CMK (cell line): ENCODE measurements around the gene RETREG1.
A peak's percentile ranks its signal among the peaks of the same experiment; 100 is the strongest.
"Not testable (repeated sequence)": the region's sequence is repeated elsewhere in the genome, so short reads cannot be mapped to it uniquely, and the experiment has no call there.

Source experiments
- DNase-seq: peaks from one replicate; pipeline ENCODE4 v3.0.0-alpha.2; 2010; ENCODE audit warnings: low read depth

The RETREG1 gene

DNA sequence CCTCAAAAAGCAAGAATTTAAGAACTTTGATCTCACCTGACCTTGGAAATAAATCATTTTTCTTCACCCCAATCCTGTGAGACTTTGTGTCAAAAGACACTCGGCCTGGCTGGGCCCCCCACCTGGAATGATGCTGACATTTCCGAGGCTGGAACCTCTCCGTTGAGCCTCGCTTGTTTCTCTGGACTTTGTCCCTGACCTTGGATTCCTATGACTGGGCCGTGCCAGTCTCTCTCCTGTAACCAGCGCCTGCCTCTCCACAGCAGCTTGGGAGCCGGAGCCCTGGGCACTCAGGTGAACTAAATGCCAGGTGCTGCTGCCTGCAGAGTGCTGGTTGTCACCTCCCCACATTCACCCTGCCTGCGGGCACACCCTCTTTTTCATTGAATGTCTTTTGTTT lies 62.7 kb downstream of the RETREG1 start:
- DNase-seq = no peak

DNA sequence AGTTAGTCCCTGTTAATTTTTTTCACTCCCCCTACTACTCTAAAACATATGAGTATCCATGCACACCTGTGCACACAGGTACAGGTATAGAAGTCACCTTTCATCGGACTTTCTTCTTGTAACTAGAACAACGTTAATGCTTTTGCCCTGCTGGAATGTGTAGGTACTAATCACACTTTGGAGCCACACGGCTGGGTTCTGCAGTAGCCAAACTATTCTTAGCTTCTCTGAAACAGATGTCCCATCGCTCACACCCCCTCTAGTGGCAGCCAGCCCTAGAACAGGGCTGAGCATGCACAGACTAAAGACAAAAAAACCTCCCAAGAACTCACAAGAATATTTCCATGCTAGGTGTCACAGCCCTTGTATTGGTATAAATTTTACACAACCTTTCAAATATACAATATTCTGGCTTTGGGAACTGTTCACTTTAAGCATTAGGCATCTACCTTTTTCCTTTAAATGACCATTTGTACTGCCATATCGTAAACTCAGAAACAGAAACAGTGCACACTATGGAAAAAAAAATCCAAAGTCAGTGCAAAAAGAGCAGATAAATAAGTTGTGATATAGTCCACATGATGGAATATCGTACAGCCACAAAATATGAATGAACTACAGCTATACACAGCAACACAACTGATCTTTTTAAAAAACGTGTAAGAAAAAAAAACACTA lies 64.0 kb downstream of the RETREG1 start:
- no peak for DNase-seq

DNA sequence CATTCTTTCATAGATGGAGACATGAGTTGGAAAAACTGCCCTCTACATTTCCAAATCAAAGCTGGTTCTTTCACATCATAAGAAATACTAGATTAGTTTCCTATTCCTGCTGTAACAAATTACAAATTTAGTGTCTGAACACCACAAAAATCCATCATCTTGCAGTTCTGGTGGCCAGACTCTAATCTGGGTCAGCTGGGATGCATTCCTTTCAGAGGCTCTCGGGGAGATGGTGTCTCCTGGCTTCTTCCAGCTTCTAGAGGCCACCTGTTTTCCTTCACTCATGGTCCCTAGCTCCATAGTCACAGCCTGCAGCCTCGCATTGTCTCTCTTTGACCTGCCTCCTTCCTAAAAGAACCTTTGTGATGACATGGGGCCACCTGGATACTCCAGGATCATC lies 65.2 kb downstream of the RETREG1 start:
- no peak for DNase-seq

DNA sequence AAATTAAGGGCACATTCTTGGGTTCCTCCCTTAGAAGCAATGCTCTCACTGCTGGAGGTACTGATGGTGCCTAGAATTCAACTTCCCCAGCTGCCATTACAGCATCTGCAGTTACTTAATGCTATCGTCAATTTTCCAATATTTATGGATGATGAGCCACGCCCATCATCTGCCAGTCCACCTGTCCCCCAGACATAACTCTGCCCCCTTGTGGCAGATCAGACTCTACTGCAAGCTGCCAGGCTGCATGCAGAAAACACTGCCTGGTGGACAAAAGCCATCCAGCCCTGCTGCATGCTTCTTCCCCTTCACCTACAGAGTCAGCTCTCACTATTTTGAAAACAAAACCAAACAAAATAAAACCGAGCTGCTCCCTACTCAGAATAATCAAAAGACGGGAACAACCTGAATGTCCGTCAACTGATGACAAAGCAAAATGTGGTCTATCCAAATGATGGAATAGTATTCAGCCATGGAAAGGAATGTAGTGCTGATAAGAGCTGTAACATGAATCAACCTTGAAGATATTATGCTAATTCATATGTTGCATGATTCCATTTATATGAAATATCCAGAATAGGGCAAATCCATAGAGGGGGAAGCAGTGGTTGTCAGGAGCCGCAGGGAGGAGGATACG lies 66.4 kb downstream of the RETREG1 start:
- peak; percentile 18 for DNase-seq

DNA sequence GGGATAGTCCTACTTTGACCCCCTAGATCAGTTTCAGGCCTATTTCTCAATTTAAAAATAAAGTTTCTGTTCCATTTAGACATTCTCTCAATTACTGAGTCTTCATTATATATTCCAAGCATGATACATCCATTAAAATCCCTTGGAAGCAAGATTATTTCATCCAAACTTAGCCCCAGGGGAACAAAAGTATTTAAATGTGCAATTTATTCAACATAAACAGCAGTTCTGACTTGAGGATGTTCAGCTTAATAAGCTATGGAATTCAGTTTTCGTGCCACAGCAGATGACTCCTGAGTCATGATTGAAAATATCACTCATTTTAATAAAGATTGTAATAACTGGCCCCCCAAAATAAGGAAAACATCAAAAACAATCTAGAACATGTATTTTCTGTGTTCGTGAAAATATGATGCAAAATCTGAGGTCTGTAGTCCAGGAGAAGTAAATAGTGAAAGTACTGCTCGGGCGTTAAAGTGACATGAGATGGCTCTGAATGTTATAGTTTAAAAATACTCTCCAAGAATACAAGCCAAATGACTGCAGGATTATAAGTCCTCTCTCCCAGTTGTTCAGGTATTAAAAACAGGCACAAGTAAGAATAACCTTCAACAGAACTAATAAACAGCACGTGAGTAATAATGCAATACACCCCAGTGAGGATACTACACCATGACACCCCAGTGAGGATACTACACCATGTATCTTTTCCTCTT lies 67.1 kb downstream of the RETREG1 start:
- no peak for DNase-seq

DNA sequence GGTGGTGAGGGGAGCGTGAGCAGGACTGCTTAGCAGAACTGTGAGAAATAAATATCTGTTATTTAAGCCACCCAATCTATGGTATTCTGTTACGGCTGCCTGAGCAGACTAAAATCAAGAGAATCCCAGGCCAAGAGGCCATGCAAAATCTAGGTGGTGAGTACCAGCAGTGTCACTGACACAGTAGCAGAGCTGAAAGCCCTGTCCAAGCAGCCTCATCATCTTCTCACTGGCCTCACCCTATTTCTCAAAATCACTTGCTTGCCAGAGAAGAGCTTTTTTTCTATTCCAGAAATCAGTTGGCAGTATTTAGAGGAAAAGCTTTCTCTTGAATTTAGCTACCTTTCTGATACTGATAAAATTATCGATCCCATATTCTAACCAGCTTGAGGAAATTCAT lies 68.0 kb downstream of the RETREG1 start:
- no peak for DNase-seq

DNA sequence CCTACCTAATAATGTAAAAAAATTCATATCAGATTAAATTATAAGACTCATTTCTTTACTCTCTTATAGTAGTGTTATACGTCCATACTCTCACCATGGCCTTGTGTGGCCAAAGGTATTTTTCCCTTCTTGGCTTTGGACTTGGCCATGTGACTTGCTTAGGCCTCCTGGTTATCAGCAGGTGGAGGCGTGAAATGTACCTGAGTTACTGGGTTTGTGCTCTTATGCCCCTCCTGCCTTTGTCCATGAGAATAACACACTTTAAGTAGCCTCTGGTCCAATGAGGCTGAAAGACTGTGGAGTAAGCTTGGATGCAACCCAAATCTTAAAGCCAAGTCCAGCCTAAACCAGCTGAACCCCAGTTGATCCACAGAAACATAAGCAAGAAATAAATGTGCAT lies 68.7 kb downstream of the RETREG1 start:
- DNase-seq = no peak

DNA sequence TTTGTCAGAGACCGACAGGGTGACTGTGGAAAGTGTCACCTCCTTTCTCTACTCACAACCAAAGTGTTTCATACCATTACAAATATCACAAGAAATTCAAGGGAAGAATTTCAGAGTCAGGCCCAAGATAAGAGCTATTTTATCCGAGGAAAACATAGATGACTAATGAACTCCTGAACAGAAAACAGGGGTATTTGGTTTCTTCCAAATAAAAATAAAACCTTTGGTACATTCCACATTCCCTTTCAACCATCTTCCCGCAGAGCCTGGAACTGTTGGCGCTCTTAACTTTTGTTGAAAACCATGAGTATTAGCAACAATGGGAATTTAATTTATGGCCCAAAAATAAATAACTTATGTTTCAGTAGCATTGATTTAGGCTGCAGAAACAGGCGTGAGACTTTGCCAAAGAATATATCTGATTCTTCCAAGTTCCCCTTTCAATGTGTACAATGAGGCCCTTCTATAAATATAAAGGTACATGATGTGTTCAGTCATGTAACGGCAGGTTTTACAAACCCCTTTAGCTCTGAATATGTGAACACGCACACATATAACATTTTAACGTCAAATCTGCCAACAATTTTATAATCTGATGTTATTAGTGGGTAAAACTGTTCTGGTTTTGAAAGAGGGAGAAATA lies 69.5 kb downstream of the RETREG1 start:
- DNase-seq = no peak

DNA sequence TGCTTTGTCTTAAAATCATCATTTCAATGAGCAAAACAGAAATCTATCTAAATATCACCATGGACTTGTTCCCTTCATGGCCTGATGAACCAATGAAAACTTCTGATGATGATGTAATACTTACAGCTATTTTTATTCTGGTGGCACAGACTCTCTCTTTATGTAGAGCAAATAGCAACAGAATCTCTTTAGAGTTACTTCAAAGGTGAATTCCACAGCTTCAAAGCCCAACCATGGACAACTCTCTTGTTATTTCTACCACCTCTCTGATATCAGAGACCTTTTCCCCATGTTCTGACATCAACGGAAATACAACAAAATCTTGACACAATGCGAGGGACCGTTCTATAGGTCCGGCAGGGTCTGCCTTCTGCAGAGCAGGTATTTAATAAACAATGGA lies 70.1 kb downstream of the RETREG1 start:
- no peak for DNase-seq

DNA sequence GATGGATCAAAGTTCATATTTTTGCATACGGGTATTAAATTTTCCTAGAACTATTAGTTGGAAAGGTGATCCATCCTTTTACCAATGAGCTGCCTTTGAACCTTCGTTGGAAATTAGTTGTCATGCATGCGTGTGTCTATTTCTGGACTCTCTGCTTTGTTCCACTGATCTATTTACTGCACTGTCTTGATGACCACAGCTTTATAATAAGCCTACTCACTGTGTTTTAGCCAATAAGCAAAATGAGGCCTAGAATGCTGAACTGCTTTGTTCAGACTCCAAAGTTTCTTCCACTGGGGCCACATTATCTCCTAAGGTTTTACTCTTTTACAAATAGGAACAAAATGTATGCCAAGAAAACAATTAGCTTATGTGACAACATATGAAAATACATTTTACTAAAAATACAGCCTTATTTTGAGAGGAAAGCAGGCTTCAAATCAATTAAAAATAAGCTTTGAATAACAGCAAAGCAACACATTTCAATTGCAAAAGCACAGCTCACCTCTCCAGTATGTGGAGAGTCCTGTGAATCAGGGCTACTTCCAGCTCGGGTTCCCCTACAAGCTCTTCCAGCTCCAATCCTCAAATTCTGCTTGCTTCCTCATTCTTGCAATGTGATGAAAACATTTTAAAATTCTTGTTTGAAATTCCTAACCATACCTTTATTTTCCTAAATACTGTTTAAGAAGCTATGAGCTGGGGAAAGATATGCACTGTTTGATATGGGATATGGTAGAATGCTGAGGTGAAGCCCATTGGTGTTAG lies 72.0 kb downstream of the RETREG1 start:
- no peak for DNase-seq

DNA sequence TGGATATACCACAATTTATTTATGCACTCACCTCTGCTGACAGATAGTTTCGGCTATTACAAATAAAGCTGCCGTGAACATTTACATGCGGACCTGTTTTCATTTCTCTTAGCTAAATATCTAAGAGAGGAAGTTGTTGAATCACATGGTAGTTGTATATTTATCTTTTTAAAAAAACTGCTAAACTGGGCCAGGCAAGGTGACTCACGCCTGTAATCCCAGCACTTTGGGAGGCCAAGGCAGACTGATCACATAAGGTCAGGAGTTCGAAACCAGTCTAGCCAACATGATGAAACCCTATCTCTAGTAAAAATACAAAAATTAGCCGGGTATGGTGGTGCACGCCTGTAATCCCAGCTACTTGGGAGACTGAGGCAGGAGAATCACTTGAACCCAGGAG lies 73.6 kb downstream of the RETREG1 start:
- DNase-seq = not testable (repeated sequence)

DNA sequence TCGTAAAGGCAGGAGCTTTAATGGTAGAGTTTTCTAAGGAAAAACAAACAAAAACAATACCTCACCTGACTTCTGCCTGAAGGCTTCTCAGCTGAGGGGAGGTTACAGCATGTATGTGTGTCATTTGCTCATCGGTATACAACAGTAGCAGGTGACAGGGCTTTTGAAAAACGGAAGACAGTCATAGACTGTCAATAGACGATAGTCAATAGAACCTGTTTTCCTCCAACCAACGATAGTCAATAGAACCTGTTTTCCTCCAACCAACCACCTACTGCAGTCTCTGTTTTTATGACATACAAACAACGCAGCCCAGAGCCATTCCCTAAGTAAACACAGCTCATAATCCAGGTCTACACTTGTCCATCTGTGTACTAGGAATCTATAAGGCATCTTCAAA lies 74.6 kb downstream of the RETREG1 start:
- DNase-seq = no peak

DNA sequence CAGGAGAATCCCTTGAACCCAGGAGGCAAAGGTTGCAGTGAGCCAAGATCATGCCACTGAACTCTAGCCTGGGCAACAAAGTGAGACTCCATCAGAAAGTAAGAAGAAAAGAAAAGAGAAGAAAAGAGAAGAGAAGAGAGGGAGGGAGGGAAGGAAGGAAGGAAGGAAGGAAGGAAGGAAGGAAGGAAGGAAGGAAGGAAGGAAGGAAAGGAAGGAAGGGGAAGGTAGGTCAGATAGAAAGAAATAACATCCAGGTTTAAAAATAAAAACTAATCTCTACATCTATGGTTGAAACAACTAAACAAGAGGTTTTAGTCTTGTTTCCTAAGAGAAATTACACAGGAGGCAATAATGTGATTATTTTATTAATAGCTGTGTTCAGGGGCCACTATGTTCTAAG lies 75.2 kb downstream of the RETREG1 start:
- DNase-seq = not testable (repeated sequence)

DNA sequence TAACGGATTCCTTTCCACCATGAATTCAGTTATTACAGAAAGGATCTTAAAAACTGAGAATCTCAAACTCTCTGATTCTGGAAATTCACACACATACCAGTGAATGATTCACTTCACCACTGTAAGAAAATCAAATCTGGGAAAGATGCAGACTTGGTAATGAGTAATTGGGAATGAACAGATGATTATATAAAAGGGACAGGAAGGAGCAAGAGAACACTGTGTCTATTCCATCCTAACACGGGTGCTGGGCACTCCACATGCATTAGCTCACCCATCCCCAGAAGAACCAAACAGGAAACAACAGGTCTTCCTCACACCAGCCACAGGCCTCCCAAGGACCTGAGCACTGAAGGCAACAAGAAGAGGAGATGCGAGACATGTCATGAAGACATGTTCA lies 76.4 kb downstream of the RETREG1 start:
- DNase-seq = no peak

DNA sequence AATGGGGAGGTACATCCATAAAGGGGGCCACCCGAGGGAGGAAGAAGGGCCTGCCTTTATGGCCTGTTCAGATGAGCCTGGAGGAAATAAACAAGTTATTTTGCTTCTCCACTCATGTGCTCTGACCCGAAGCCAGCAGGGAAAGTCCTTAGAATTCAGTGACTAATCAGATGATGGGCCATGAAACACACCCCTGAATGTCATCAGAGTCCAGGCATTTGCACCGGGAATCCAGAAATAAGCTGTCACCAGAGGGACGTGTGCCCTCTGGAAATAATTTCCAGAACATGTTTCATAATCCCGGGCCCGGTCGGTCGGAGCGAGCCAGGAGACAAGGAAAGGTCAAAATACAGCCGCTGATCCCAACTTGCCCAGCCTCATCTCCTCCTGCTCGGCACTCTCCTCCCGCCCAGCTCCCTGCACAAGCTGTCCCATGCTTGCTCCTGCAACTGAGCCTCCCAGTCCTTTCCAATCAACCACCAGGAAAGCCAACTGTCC lies 77.6 kb downstream of the RETREG1 start:
- no peak for DNase-seq

DNA sequence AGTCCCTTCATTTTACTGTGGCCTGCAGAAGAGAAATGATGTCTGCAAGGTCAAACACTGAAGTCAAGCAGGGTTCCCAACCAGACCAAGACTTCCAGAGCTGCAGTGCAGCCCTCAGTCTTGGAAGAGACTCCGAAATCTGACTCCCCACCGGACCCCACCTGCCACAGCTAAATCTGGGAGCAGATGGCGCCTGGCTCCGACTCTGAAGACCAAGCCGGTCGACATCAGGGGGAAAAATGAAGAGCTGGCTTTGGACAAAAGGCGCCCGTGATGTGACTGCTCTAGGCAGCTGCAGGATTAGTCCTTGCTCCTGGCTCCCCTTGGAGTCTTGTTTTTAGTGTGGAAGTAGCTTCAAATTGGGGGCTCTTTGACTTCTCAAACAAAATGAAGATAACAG lies 78.8 kb downstream of the RETREG1 start:
- no peak for DNase-seq

DNA sequence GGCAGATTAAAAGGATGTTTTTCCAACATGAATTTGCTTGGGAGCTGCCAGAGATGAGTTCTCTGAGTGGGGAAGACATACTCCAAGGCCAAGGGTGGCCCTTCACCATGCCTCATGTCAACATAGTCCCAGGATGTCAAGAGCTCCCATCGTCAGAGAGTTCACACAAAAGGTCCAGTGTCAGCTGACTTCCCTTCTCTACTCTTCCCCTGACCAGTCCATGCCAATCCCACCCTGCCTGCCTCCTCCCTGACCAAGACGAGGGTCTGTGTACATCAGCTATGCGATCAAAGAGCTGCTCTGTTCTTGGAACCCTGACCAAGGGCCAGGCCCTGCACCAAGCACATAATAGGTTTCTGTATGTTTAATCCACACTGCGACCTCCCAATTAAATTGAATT lies 80.0 kb downstream of the RETREG1 start:
- DNase-seq = no peak

DNA sequence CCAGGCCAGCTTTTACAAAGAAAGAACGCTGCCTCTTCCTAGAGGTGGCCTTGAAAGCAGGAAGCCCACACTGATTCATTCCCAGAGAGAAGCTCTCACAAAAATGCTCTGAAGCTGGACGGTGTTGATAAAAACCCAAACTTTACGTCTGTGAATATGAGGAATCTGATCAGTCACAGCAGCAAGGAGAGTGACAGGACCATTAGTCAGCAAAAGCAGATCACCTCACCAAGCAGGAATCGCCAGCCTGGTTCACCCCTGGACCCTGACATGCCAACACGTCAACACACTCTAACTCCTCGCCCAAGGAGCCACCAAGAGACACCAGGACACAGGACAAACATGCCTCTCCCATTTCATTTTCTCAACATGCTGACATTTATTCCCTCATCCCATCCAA lies 80.6 kb downstream of the RETREG1 start:
- no peak for DNase-seq

DNA sequence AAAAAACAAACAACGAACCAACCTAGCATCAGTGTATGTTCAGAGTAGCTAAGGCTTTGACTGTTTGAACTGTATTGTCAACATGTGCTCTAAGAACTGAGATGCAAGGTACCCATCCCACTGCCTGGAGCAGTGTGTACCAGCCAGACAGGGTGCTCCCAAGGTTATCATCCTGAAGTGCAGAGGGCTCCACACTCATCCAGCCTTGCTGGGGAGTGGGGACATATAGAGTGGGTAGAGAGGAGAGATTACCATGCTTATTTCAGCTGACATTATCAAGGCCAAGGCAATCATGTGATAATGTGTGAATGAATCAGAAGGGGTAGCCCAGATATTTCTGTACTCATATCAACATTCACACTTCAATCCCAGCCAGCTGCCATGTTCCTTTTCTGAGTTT lies 82.5 kb downstream of the RETREG1 start:
- no peak for DNase-seq

DNA sequence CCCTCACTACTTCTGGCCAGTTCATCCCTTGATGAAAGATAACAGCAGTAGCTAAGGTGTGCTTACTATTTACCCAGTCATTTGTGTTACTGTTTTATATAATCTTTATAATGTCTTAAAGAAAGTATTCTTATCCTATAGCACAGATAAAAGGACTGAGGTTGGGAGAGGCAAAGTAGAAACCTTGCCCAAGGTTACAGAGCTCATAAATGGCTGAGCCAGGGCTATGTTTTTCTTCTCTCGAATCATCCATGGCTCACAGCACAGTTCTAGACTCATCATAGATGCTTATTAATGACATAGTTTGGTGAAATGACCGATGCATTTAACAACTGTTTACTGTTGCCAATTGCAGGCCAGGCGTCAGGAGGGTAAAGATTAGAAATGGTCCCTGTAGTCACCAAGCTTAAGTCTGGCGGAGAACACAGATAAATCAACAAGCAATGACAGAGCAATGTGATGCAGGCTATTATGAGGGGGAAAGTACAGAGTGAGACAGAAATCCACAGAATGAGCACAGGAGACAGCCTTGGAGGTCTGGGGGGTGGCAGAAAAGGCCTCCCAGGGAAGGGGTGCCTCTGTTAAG lies 85.6 kb downstream of the RETREG1 start:
- DNase-seq = no peak

DNA sequence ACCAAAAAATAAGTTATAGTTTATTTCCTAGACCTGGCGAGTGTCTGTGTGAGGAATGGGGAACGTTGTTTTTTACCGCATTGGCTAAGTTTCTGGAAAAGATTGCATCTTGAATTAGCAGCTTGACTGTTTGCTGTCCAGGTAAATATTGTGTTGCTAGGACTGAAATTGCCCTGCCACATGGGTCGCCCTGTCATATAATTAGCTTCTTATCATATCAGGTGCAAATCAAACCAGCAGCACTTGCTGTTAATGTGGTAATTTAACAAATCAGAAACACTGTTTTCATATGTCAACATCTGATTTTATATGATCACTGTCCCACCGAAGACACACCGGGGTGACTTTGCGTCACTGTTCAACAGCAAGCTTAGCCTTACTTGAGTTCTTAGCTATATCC lies 87.5 kb downstream of the RETREG1 start:
- DNase-seq = no peak
